Lung (tissue), 12 donors: ENCODE measurements around the gene PTPRN2. TPM values are rescaled to one million over a fixed set of nuclear protein-coding genes. Genes with fewer than 3 reads are reported as not detected.

ENCODE experiments used
- ATAC-seq: fragments of 200-7000 bp; cut with Tn5 transposase; one replicate; pipeline ENCODE4 v1.9.1; 2020; ENCODE audit warnings: moderate number of reproducible peaks; ENCODE audit not compliant: insufficient read depth, low FRiP score
- DNase-seq, 3 donors: peaks; one replicate each; pipeline ENCODE4 v3.0.0-alpha.2; 2013 to 2017
- H3K27ac ChIP-seq, 2 donors: one replicate each; pipeline ENCODE4 v1.5.1; 2013; ENCODE audit warnings: mild to moderate bottlenecking in 2 of 2, moderate library complexity in 2 of 2, control low read depth in 1 of 2, inconsistent platforms in 1 of 2, low read depth in 1 of 2, low read length in 1 of 2
- H3K27me3 ChIP-seq, 3 donors: one replicate each; pipeline ENCODE4 v1.5.1; 2013; ENCODE audit warnings: low read length in 2 of 3; ENCODE audit not compliant: control insufficient read depth in 3 of 3, insufficient read depth in 3 of 3
- H3K36me3 ChIP-seq, 4 donors: one replicate each; pipeline ENCODE4 v1.5.1; 2013; ENCODE audit warnings: low read length in 4 of 4, mild to moderate bottlenecking in 1 of 4, moderate library complexity in 1 of 4; ENCODE audit not compliant: control insufficient read depth in 4 of 4, insufficient read depth in 4 of 4
- H3K4me1 ChIP-seq, 5 donors: one replicate each; pipeline ENCODE4 v1.5.1; 2013; ENCODE audit warnings: low read length in 5 of 5, mild to moderate bottlenecking in 2 of 5, moderate library complexity in 1 of 5; ENCODE audit not compliant: control insufficient read depth in 5 of 5, insufficient read depth in 5 of 5
- H3K4me3 ChIP-seq: one replicate; pipeline ENCODE4 v1.5.1; 2013; ENCODE audit warnings: mild to moderate bottlenecking, control low read depth, moderate library complexity
- H3K9ac ChIP-seq, 2 donors: one replicate each; pipeline ENCODE4 v1.5.1; 2013; ENCODE audit warnings: low read length in 2 of 2, control low read depth in 1 of 2; ENCODE audit not compliant: insufficient read depth in 1 of 2
- H3K9me3 ChIP-seq, 4 donors: one replicate each; pipeline ENCODE4 v1.5.1; 2013; ENCODE audit warnings: low read length in 3 of 4, mild to moderate bottlenecking in 1 of 4, moderate library complexity in 1 of 4; ENCODE audit not compliant: control insufficient read depth in 4 of 4, insufficient read depth in 3 of 4
- WGBS, 2 donors: extraction: QIAGEN DNeasy Blood & Tissue Kit; methylation state at CpG; one replicate each; pipeline ENCODE4 v1.1.7; 2013; 5-methylcytosine and 5-hydroxymethylcytosine counted together
- polyA plus RNA-seq, 2 donors: library from polyadenylated mRNA; stranded (reverse); fragments of 200-250 nt; gene quantifications; one replicate each; pipeline ENCODE4 v1.2.1, GENCODE V29; 2013
- total RNA-seq, 2 donors: library from RNA; depleted of rRNA in 1 of 2; stranded (reverse); fragments of >200 nt in 1 of 2; gene quantifications; one replicate each; pipeline ENCODE4 v1.2.1, GENCODE V29; 2014 to 2021
- TF ChIP-seq, protein P1 (sequence below): IDR thresholded peaks from 2 replicates; pipeline ENCODE4 v1.5.1; 2012; ENCODE audit warnings: mild to moderate bottlenecking; ENCODE audit errors: control extremely low read depth, extremely low read depth
- donor health status: control.
- donor health status: control.
- donor health status: Bipolar disorder and iron deficiency.
- donor health status: healthy.
- donor health status: DM: yes; HTN: yes; CAD: no.

The PTPRN2 gene
- total and polyA plus RNA-seq, 4 donors, result 2.1 to 7.4 (median 4.4) TPM

- H3K36me3 ChIP-seq, result no peaks in the 10 kb centered on the region
- no peaks in the 10 kb centered on the region for H3K4me1 ChIP-seq
- H3K9me3 ChIP-seq, result peaks cover 0 to 13% (median 6%) of the 10 kb centered on the region in 4 donors
- no peaks in the 10 kb centered on the region for H3K27me3 ChIP-seq
- no peak overlapping the region for H3K4me3 ChIP-seq
- ATAC-seq (no peak), DNase-seq (no peak)
- H3K9ac ChIP-seq, result no peak overlapping the region
- TF ChIP-seq, protein P1, sequence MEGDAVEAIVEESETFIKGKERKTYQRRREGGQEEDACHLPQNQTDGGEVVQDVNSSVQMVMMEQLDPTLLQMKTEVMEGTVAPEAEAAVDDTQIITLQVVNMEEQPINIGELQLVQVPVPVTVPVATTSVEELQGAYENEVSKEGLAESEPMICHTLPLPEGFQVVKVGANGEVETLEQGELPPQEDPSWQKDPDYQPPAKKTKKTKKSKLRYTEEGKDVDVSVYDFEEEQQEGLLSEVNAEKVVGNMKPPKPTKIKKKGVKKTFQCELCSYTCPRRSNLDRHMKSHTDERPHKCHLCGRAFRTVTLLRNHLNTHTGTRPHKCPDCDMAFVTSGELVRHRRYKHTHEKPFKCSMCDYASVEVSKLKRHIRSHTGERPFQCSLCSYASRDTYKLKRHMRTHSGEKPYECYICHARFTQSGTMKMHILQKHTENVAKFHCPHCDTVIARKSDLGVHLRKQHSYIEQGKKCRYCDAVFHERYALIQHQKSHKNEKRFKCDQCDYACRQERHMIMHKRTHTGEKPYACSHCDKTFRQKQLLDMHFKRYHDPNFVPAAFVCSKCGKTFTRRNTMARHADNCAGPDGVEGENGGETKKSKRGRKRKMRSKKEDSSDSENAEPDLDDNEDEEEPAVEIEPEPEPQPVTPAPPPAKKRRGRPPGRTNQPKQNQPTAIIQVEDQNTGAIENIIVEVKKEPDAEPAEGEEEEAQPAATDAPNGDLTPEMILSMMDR, result no peak
- 85 to 91% methylated on average over 5 of the region's 5 CpGs for WGBS, 2 donors
- H3K27ac ChIP-seq, result no peak overlapping the region
Observed at GRCh38 chr7:158292948-158293347, 294.7 kb downstream of the PTPRN2 start.

GRCh38 chr7:158291998-158292397 is 295.6 kb downstream of the PTPRN2 start:
- TF ChIP-seq, protein P1, result no peak
- Histone ChIP-seq H3K36me3 (no peaks in the 10 kb centered on the region), H3K4me1 (no peaks in the 10 kb centered on the region), H3K27me3 (no peaks in the 10 kb centered on the region), H3K4me3 (no peak overlapping the region), H3K27ac (no peak overlapping the region), H3K9ac (no peak overlapping the region), H3K9me3 (peaks cover 0 to 14% (median 6%) of the 10 kb centered on the region in 4 donors)
- no peak for ATAC-seq
- DNase-seq, result no peak
- 70 to 73% methylated on average over 4 of the region's 4 CpGs for WGBS, 2 donors

DNA sequence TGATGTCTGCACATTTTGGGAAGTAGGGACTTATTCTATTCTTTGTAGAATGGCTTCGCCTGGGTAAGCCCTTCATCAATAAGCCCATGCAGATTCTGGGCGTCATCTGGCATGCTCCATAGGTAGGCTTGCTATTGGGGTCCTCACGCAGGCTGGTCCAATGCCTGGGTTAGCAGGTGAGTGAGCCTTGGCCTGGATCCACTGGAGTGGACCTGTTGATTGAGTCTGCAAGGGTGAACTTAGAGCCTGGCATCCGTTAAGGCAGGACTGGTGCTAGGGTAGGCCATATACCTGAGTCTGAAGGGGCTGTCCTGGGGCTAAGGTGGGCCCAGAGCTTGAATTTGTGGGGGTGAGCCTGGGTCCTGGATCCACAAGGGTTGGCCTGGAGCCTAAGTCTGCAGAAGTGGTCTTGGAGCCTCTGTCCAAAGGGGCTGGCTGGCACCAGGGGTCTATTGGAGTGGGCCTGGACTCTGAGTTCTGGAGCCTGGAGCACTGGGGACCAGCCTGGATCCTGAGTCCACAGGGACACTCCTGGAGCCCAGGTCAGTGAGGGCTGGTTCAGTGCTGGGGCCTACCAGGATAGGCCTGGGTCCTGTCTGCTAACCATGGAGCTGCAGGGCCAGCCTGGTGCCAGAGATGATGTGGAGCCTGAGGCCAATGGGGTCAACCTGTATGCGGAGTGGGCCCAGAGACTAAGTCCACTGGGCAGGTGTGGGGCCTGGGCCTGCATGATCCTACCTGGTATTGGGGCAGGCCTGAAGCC is 297.7 kb downstream of the PTPRN2 start:
- Histone ChIP-seq H3K36me3 (no peaks in the 10 kb centered on the region), H3K27ac (no peak overlapping the region), H3K4me1 (no peaks in the 10 kb centered on the region), H3K27me3 (no peaks in the 10 kb centered on the region), H3K4me3 (no peak overlapping the region), H3K9ac (no peak overlapping the region), H3K9me3 (peaks cover 0 to 16% (median 10%) of the 10 kb centered on the region in 4 donors)
- TF ChIP-seq, protein P1, result no peak
- WGBS, 2 donors, result 90 to 92% methylated on average over 5 of the region's 5 CpGs
- ATAC-seq (no peak), DNase-seq (no peak)
